H7 (cell line): ENCODE measurements around the gene ECHS1. TPM values are rescaled to one million over a fixed set of nuclear protein-coding genes. Genes with fewer than 3 reads are reported as not detected.
"Not testable (repeated sequence)": the region's sequence is repeated elsewhere in the genome, so short reads cannot be mapped to it uniquely, and the experiment has no call there.

Experiments used
- DNase-seq: peaks from one replicate; pipeline ENCODE4 v3.0.0; 2012
- H3K27me3 ChIP-seq: 2 replicates; pipeline ENCODE4 v1.6.0; 2011; ENCODE audit warnings: mild to moderate bottlenecking, low read length; ENCODE audit not compliant: control insufficient read depth, insufficient read depth
- H3K36me3 ChIP-seq: replicated peaks from 2 replicates; pipeline ENCODE4 v1.5.1; 2011; ENCODE audit warnings: low read length; ENCODE audit not compliant: control insufficient read depth, insufficient read depth
- H3K4me3 ChIP-seq: 2 replicates; pipeline ENCODE4 v1.5.1; 2011; ENCODE audit warnings: low read depth, mild to moderate bottlenecking, control low read depth, low read length, moderate library complexity; ENCODE audit not compliant: insufficient read depth
- total RNA-seq: library from RNA; depleted of rRNA; stranded (reverse); fragments of >200 nt; shearing (Covaris generic); gene quantifications from 2 replicates; pipeline ENCODE4 v1.2.3, GENCODE V29; 2014

ECHS1 gene
- total RNA-seq, 1 experiment from 2014 or later = 108 TPM

GRCh38 chr10:133391249-133391635 is 18.1 kb upstream of the ECHS1 start:
- Histone ChIP-seq H3K36me3 (peaks cover 3% of the 10 kb centered on the region), H3K4me3 (no peak overlapping the region), H3K27me3 (no peaks in the 10 kb centered on the region)
- peak; percentile 25 for DNase-seq

GRCh38 chr10:133390597-133391248 is 17.6 kb upstream of the ECHS1 start:
- peak; percentile 31 for DNase-seq
- Histone ChIP-seq H3K36me3 (no peaks in the 10 kb centered on the region; the same call in 1 of the 2 replicates), H3K27me3 (no peaks in the 10 kb centered on the region), H3K4me3 (no peak overlapping the region)

- H3K4me3 ChIP-seq = no peak overlapping the region
- DNase-seq = peak; percentile 45
- no peaks in the 10 kb centered on the region for H3K27me3 ChIP-seq
- H3K36me3 ChIP-seq = no peaks in the 10 kb centered on the region
Measured at GRCh38 chr10:133388973-133389818, 16.0 kb upstream of the ECHS1 start.

- Histone ChIP-seq H3K36me3 (no peaks in the 10 kb centered on the region), H3K27me3 (no peaks in the 10 kb centered on the region), H3K4me3 (no peak overlapping the region)
- peak; percentile 33 for DNase-seq
Measured at GRCh38 chr10:133388236-133388972, 15.2 kb upstream of the ECHS1 start.

GRCh38 chr10:133386951-133387350 is 13.8 kb upstream of the ECHS1 start:
- H3K27me3 ChIP-seq, DNase-seq, H3K36me3 ChIP-seq, H3K4me3 ChIP-seq: not testable (repeated sequence)

- no peak for DNase-seq
Measured at GRCh38 chr10:133385214-133385613, 12.1 kb upstream of the ECHS1 start.

GRCh38 chr10:133384071-133384470 is 10.9 kb upstream of the ECHS1 start:
- no peaks in the 10 kb centered on the region for H3K36me3 ChIP-seq
- DNase-seq = no peak
- no peak overlapping the region for H3K4me3 ChIP-seq
- H3K27me3 ChIP-seq = peaks cover 15% of the 10 kb centered on the region; the same call in 1 of the 2 replicates

More at GRCh38 chr10:133385214-133385613, 12.1 kb upstream of the ECHS1 start:
- H3K27me3 ChIP-seq = peaks cover 5% of the 10 kb centered on the region; the same call in 1 of the 2 replicates
- H3K36me3 ChIP-seq = no peaks in the 10 kb centered on the region
- no peak overlapping the region for H3K4me3 ChIP-seq

- H3K36me3 ChIP-seq = no peaks in the 10 kb centered on the region
- peaks cover 17% of the 10 kb centered on the region for H3K27me3 ChIP-seq
- DNase-seq = no peak
- no peak overlapping the region for H3K4me3 ChIP-seq
Measured at GRCh38 chr10:133383551-133383950, 10.4 kb upstream of the ECHS1 start.

GRCh38 chr10:133381036-133381435 is 7.9 kb upstream of the ECHS1 start:
- Histone ChIP-seq H3K27me3 (peaks cover 40% of the 10 kb centered on the region), H3K4me3 (no peak overlapping the region), H3K36me3 (no peaks in the 10 kb centered on the region)
- DNase-seq = no peak

GRCh38 chr10:133379801-133380666 is 6.9 kb upstream of the ECHS1 start:
- Histone ChIP-seq H3K4me3 (peak overlapping the region; percentile 54), H3K27me3 (peaks cover 43% of the 10 kb centered on the region)
- DNase-seq = peak; percentile 60

GRCh38 chr10:133379152-133379800 is 6.1 kb upstream of the ECHS1 start, which contains the start of gene PAOX:
Gene PAOX (plus strand): TSS chr10:133379262. CDS start chr10:133379317, 55 bp downstream.
- Histone ChIP-seq H3K4me3 (peak within 1 kb of the TSS; percentile 73), H3K27me3 (peaks cover 43% of the 10 kb centered on the region), H3K36me3 (no peaks in the 10 kb centered on the region)
- DNase-seq = peak; percentile 98

More at GRCh38 chr10:133379801-133380666, 6.9 kb upstream of the ECHS1 start:
- H3K36me3 ChIP-seq = no peaks in the 10 kb centered on the region

- Histone ChIP-seq H3K36me3 (no peaks in the 10 kb centered on the region), H3K4me3 (peak overlapping the region; percentile 73), H3K27me3 (peaks cover 45% of the 10 kb centered on the region)
- DNase-seq = peak; percentile 92
Measured at GRCh38 chr10:133378251-133379096, 5.3 kb upstream of the ECHS1 start.
